Activated CD8-positive, alpha-beta memory T cell treated with anti-CD3 and anti-CD28 coated beads for 4 hours (primary cell): Measurements from ENCODE around the gene SCGB1D4.
A peak's percentile ranks its signal among the peaks of the same experiment; 100 is the strongest.
"Not testable (repeated sequence)": the region's sequence is repeated elsewhere in the genome, so short reads cannot be mapped to it uniquely, and the experiment has no call there.

Experiments
- DNase-seq, 2 donors: peaks; one replicate each; pipeline ENCODE4 v3.0.0-alpha.2; 2020; ENCODE audit warnings: low read depth in 2 of 2

SCGB1D4 gene, protein sequence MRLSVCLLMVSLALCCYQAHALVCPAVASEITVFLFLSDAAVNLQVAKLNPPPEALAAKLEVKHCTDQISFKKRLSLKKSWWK

DNA sequence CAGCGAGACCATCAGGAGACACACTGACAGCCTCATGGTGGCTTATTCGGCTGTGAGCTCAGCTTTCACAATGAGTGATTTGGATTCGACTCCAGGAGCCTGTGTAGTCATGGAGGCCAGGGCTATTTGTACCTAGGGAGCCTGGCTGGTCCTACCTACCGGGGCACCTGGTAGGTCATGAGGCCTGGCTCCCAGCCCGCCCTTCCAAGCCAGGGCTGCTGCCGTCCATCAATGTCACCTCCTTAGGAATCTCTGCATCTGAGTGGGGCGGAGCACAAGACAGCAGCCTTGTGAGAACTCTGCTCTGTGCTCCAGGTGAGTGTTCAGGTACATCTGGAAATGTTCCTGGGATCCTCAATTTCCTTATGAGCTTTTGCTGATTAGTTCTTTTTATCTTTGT lies at the start of gene SCGB1D4:
Gene SCGB1D4 (minus strand): TSS at position 101 of the 400 bp plus-strand sequence. CDS start 65 bp downstream, at position 36.
- no peak for DNase-seq

DNA sequence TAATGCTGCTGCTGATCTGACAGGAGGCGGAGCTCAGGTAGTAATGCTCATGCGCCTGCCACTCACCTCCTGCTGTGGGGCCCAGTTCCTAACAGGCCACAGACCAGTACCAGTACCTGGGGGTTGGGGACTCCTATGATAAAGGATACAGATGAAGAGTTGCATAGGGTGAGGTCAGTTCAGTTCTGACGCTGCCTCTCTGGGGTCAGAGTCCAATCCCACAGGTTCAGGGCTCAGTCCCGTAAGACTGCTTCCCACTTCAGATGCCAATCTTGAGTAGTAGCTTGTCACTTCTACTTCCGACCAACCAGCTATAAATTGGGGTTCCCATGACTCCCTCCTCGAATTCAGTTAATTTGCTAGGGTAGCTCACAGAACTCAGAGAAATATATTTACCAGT lies 47.0 kb upstream of the SCGB1D4 start:
- DNase-seq, result no peak

DNA sequence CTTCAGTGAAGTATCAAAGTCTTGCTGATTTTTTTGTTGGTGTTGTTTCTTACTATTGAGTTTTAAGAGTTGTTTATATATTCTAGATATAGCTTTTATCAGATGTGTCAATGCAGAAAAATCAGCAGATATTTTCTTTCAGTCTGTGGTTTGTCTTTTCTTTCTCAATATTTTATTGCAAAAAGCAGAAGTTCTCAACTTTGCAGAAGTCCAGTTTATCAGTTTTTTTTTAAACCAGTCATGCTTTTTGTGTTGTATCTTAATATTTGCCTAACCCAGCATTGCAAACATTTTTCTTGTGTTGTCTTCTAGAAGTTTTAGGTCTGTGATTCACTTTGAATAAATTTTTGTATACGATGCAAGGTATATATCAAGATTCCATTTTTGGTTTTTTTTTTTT lies 45.3 kb upstream of the SCGB1D4 start:
- no peak for DNase-seq

DNA sequence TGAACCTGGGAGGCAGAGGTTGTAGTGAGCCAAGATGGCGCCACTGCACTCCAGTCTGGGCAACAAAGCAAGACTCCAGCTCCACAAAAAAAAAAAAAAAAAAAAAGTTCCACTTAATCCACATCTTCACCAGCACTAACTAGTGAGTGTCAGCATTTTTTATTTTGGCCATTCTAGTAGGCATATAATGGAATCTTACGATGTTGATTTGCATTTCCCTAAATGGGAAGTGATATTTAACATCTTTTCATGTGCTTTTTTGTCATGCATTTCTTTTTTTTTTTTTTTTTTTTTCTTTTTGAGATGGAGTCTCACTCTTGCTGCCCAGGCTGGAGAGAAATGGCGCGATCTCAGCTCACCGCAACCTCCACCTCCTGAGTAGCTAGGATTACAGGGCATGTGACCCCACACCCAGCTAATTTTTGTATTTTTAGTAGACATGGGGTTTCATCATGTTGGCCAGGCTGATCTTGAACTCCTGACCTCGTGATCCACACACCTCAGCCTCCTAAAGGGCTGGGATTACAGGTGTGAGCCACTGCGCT lies 44.8 kb upstream of the SCGB1D4 start:
- not testable (repeated sequence) for DNase-seq

DNA sequence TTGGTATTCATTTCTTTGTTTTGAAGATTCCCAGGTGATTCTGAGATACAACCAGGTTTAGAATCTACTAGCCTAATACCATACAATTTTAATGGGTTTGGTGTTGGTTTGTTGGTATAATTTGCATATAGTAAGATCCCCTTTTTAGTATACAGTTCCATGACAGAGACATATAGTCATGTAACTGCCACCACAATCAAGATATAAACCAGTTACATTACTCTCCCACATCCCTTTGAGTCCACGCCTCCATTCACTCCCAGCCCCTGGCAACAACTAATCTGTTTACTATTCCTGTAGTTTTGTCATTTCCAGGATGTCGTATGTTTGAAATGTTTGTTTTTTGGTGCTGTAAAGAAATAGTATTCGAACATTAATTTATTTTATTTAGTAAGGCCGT lies 42.7 kb upstream of the SCGB1D4 start:
- no peak for DNase-seq

DNA sequence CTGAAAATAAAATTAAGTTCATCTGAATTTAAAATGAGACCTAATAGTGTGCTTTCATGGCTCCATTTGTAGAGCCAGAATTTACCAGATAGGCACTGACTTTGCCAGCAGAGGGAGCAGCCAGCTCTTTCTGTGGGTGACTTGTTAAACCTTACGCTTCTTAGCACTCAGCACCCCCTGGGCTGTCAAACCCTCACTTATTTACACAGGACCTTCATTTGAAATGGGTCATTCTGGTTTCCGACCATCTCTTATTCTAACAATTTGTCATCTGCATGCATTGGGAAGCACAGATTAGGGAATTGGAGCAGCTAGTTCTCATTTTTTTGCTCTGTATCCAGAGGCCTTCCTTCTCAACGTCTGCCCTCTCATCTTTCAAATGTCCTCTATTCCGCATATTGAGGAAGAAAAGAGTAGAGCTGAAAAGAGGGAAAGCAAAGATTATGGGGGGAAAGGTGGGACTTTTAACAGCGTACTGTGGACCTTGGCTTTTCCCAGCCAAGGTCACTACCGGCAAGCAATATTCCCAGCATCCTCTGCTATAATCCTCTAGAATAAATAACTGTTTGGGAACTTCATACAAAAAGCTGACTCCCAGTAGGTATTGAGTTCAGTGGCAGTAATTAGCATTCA lies 41.5 kb upstream of the SCGB1D4 start:
- DNase-seq, result peak; percentile 23 to 38

DNA sequence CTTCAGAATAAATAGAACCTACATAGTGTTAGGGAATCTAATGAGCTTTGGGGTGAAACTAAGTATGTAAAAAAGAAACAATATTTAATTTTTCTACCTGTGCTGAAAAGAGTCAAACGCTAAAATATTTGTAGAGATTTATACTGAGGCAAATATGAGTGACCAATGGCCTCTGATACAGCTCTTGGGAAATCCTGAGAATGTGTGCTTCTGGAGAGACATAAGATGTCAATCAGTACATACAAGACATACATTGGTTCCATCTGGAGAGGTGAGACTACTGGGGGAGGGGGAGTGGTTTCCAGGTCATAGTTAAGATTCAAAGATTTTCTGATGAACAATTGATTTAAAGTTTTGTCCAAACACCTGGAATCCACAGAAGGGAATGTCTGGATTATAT lies 39.3 kb upstream of the SCGB1D4 start:
- DNase-seq, result no peak

DNA sequence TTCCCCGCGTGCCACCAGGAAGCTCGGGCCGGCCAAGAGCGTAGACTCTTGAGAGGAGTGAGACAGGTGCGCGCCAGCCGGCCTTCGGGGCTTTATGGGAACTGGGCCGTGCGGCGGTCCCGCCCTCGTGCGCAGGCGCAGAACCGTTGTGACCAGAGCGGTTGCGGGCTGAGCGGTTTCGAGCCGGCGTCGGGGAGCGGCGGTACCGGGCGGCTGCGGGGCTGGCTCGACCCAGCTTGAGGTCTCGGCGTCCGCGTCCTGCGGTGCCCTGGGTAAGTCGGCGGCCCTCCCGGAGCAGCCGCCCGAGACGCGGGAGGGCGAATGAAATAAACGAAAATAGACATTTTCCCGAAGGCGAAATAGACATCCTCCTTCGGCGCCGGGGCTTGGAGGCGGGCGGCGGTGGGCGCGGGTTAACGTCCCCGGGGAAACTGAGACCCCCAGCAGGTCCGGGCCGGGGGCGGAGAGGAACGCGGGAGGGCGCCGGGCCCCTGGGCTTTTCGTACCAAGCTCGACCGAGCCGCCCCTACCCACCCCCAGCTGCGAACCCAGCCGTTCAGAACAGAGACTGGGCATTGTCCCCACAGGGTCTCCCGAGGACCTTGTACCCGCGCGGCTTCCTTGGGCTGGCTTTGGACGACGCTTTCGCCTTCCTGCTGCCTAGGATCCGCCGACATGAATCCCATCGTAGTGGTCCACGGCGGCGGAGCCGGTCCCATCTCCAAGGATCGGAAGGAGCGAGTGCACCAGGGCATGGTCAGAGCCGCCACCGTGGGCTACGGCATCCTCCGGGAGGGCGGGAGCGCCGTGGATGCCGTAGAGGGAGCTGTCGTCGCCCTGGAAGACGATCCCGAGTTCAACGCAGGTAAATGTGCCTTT lies 38.7 kb upstream of the SCGB1D4 start, which contains the start of gene ASRGL1:
Gene ASRGL1 (plus strand): TSS at position 146 of the 879 bp plus-strand sequence. CDS start 530 bp downstream, at position 676.
- peak; percentile 46 to 54 for DNase-seq

DNA sequence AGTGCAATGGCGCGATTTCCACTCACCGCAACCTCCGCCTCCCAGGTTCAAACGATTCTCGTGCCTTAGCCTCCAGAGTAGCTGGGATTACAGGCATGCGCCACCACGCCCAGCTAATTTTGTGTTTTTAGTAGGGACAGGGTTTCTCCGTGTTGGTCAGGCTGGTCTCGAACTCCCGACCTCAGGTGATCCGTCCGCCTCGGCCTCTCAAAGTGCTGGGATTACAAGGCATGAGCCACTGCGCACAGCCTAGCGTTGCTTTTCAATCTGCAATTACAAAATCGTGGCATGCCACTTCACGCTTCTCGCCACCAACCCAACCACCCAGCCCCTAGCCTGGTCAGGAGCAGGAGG lies 38.1 kb upstream of the SCGB1D4 start:
- DNase-seq, result not testable (repeated sequence)

DNA sequence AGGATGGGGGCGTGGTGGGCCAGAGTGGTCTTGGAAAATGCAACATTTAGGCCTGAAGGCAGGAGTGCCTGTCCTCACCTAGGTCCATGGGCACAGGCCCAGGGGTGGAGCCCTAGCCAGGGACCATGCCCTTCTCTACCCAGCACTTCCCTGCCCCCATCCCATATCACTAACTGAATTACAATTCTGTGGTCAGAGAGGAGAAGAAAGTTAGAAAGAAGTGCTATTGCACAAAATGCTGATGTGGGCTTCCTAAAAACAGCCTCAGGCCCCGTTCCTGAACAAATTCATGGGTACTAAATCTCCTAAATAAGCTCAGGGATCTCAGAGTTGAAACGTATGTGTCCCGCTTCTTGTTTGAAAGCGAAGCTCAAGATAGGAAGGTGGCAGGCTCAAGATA lies 34.9 kb upstream of the SCGB1D4 start:
- no peak for DNase-seq

DNA sequence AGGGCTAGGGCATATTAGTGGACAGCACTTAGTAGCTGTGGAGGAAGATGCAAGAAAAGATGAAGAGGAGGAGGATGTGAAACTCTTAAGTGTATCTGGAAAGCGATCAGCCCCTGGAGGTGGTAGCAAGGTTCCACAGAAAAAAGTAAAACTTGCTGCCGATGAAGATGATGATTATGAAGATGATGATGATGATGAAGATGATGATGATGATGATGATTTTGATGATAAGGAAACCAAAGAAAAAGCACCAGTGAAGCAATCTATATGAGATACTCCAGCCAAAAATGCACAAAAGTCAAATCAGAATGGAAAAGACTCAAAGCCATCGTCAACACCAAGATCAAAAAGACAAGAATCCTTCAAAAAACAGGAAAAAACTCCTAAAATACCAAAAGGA lies 32.4 kb upstream of the SCGB1D4 start:
- DNase-seq, result not testable (repeated sequence)

DNA sequence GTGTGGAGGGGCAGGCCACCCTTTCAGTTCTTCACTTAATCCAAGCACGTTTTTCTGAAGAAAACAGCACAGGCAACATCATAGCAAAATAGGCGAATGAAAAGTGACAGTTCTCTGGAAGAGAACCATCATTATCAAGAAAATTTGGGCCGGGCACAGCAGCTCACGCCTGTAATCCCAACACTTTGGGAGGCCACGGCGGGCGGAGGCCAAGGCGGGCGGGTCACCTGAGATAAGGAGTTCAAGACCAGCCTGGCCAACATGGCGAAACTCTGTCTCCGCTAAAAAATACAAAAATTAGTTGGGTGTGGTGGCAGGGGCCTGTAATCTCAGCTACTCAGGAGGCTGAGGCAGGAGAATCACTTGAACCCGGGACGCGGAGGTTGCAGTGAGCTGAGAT lies 28.7 kb upstream of the SCGB1D4 start:
- DNase-seq, result not testable (repeated sequence)

DNA sequence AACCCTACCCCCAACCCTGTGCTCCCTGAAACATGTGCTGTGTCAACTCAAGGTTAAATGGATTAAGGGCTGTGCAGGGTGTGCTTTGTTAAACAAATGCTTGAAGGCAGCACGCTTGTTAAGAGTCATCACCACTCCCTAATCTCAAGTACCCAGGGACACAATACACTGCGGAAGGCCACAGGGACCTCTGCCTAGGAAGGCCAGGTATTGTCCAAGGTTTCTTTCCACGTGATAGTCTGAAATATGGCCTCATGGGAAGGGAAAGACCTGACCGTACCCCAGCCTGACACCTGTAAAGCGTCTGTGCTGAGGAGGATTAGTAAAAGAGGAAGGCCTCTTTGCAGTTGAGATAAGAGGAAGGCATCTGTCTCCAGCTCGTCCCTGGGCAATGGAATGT lies 27.8 kb upstream of the SCGB1D4 start:
- not testable (repeated sequence) for DNase-seq

DNA sequence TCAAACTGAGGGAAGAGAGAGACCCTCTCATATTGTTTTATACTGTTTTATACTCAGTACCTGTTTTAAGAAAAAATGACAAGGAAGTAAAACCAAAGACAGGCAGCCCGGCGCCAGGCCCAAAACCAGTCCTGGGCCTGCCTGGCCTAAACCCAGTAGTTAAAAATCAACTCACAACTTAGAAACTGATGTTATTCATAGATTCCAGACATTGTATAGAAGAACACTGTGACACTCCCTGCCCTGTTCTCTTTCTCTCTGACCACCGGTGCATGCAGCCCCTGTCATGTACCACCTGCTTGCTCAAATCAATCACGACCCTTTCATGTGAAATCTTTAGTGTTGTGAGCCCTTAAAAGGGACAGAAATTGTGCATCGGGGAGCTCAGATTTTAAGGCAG lies 26.9 kb upstream of the SCGB1D4 start:
- DNase-seq, result not testable (repeated sequence)

DNA sequence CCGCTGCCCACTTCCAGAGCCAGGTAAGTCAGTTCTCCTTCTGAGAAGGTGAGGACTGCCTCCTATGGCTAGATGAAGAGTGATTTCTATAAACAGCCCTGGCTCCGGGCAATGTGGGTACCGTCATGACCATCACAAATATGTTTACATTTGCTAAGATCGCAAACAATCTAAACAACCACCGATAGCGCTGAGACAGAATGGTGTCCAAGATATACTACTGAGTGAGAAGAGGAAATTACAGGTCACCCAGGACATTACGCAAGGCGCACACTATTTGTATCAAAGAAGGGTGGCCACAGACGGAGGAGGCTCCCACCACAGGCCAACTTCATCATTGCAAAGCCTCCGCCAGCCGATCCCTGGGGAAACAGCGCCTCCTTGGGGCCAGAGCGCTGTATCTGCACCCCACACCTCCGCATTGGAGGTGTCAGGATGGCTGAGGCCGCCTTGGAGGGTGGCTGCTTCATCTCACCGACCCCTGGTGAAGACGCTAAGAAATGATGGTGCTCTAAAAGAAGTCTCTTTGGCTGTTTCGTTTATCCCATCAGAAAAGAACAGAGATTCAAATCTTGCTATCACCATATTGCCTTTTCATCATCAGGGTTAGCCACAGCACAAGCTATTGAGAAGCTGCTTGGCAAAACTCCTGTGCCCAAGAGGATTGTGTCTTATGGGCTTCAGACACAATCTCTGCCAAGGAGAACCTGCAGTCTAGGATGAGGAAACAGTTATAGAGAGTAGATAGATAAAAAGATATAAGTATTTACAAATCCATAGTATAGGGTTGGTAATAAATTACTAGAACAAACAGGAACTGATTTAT lies 26.1 kb upstream of the SCGB1D4 start:
- DNase-seq, result no peak

DNA sequence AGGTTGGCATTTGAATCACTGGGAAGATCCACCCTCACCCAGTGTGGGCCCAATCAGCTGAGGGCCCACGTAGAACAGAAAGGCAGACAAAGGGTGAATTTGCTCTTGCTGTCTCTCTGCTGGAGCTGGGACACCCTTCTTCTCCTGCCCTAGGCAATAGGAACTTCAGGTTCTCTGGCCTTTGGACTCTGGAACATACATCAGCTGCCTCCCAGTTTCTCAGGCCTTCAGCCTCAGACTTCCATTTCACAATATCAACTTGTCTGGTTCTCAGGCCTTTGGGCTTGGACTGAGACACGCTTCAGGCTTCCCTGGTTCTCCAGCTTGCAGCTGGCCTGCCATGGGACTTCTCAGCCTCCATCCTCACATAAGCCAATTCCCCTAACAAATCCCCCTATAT lies 23.6 kb upstream of the SCGB1D4 start:
- DNase-seq, result no peak

DNA sequence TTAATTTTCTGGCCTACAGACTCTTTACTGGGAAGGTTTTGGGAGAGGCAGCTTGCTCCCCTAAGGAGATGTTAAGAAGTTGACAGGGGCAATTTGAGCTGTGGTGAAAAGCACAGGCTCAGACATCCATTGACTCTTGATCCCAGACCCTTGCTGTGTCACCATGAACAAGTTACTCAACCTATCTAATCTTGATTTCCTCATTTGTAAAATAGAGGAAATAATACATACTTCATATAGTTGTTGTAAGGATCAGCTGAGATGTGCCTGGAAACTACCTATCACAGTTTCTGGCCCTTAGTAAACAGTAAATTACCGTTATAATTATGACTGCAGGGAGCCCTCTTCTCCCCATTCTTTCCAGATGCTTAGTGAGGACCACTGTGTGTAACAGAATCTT lies 16.6 kb upstream of the SCGB1D4 start:
- DNase-seq, result no peak

DNA sequence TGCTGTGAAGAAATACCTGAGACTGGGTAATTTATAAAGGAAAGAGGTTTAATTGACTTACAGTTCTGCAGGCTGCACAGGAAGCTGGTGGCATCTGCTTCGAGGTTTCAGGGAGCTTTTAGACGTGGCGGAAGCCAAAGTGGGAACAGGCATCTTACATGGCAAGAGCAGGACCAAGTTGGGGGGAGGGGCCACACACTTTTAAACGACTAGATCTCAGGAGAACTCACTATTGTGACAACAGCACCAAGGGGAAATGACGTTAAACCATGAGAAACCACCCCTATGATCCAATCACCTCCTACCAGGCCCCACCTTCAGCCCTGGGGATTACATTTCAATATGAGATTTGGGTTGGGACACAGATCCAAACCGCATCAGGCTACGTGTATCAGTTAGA lies 11.1 kb upstream of the SCGB1D4 start:
- no peak for DNase-seq

DNA sequence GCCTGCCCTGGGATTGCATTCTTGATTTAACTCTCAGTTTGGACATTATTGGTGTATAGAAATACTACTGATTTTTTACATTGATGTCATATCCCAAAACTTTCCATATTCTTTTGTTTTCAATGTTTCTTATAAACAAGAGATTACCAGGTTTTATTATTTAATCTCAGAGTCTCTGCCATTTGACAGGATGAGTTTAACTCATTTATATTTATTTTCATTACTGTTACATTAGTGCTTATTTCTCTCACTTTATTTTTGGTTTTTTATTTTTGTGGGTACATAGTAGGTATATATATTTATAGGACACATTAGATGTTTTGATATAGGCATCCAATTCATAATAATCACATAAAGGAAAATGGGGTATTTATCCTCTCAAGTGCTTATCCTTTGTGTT lies 9.1 kb upstream of the SCGB1D4 start:
- no peak for DNase-seq

DNA sequence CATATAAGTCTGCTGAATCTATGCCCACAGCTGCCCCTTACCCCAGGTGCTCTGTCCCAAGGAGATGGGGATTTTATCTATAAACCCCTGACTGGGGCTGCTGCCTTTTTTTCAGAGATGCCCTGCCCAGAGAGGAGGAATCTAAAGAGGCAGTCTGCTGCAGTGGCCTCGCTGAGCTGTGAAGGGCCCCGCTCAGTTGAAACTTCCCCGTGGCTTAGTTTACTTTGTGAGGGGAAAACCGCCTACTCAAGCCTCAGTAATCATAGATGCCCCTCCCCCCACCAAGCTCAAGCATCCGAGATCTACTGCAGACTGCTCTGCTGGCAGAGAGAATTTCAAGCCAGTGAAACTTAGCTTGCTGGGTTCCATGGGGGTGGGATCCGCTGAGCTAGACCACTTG lies 7.4 kb upstream of the SCGB1D4 start:
- no peak for DNase-seq

DNA sequence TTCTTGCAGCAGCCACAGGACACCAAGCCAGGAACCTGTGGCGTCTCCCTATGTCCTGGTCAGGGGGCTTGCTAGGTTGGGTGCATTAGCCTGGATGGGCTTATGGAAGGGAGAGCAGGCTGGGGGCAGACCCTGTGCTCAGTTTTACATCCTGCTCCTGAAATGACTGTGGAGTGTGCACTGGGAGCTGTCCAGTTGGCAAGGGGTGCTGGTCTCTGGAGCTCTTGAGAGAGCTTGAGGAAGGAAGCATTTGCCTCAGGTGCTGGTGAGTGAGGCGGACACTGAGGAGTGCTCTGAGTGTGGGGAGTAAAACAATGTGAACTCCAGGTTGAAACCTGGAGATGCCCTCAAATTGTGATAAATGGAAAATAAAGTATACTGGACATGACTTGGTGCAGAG lies 3.4 kb downstream of the SCGB1D4 start:
- DNase-seq, result no peak

DNA sequence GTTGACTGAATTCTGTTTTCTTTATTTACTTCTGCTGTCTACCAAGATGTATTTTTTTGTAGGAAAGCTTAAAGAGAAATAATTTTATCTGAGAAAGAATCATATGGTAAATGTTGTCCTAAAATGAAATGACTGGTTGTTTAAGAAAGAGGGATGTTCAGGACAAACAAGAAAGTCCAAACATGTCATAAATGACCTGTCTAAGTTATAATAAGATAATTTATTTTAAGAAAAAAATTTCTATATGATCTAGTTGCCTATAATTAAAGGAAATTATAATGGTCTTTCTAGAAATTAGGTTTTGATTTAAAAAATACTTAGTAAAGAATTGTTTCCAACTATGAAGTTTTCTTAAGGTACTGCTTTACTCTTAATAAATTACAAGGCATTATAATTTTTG lies 18.4 kb downstream of the SCGB1D4 start:
- no peak for DNase-seq
